A549 (cell line): Measurements from ENCODE around the gene HMG20B. TPM values are rescaled to one million over a fixed set of nuclear protein-coding genes. Genes with fewer than 3 reads are reported as not detected.

Experiments used
- ATAC-seq, 2 experiments: fragments of 200-7000 bp in 1 of 2; fragments of >200 bp in 1 of 2; cut with Nextera tagmentation in 1 of 2; cut with Tn5 transposase in 1 of 2; 3 replicates each; pipeline versions ENCODE4 v1.8.0 to v1.9.1; 2018 to 2020; ENCODE audit warnings: mild to moderate bottlenecking in 1 of 2, moderate library complexity in 1 of 2
- CTCF ChIA-PET: fragments of 300-600 bp; sonication (Branson Sonifier 250); formaldehyde crosslinking; extraction: SDS; loops from one replicate; lab custom pipeline; 2021; ENCODE audit warnings: antibody characterized with exemption, inconsistent platforms; lab: Yijun Ruan, JAX
- POLR2A ChIA-PET: fragments of 350-600 bp; formaldehyde crosslinking; extraction: SDS; loops from one replicate; lab custom pipeline; 2021; ENCODE audit warnings: antibody characterized with exemption, inconsistent platforms; lab: Yijun Ruan, JAX
- DNase-seq, 2 experiments: peaks; one replicate each; pipeline versions ENCODE4 v3.0.0 to v3.0.0-alpha.2; 2011 to 2016; ENCODE audit warnings: low read depth in 1 of 2, low spot score in 1 of 2
- FAIRE-seq: peaks from 2 replicates; lab custom pipeline; 2011; peaks lifted over from hg19 to GRCh38; lab: Jason Lieb, UNC
- H3K27ac ChIP-seq, 2 experiments: fragments of >200 bp; sonication (Bioruptor Twin); formaldehyde crosslinking; 3 replicates each; pipeline ENCODE4 v1.5.1; 2016 to 2017
- H3K4me1 ChIP-seq: fragments of >200 bp; sonication (Bioruptor Twin); formaldehyde crosslinking; 3 replicates; pipeline ENCODE4 v1.6.1; 2016
- H3K4me2 ChIP-seq: fragments of >200 bp; sonication (Bioruptor Twin); formaldehyde crosslinking; 3 replicates; pipeline ENCODE4 v1.6.1; 2016
- H3K4me3 ChIP-seq: fragments of >200 bp; sonication (Bioruptor Twin); formaldehyde crosslinking; 3 replicates; pipeline ENCODE4 v1.5.1; 2016
- H3K9me3 ChIP-seq: fragments of >200 bp; sonication (Bioruptor Twin); formaldehyde crosslinking; 3 replicates; pipeline ENCODE4 v1.6.1; 2016
- BHLHE40 ChIP-seq: IDR thresholded peaks from 2 replicates; pipeline ENCODE4 v1.6.1; 2012; ENCODE audit warnings: low read depth, low read length, inconsistent platforms
- CBX2 ChIP-seq: fragments of 200-600 bp; sonication (generic); IDR thresholded peaks from 2 replicates; pipeline ENCODE4 v1.6.1; 2016; ENCODE audit warnings: low read depth, mild to moderate bottlenecking, borderline replicate concordance
- CHD4 ChIP-seq: fragments of 200-600 bp; sonication (generic); IDR thresholded peaks from 2 replicates; pipeline ENCODE4 v1.6.1; 2016; ENCODE audit warnings: antibody characterized with exemption, mild to moderate bottlenecking, borderline replicate concordance
- CTCF ChIP-seq: fragments of >200 bp; sonication (Bioruptor Twin); formaldehyde crosslinking; IDR thresholded peaks from 3 replicates; pipeline ENCODE4 v1.5.1; 2016
- EHMT2 ChIP-seq: fragments of 200-600 bp; sonication (generic); IDR thresholded peaks from 2 replicates; pipeline ENCODE4 v1.6.1; 2016; ENCODE audit warnings: antibody characterized with exemption, low read depth, mild to moderate bottlenecking, moderate library complexity
- ESRRA ChIP-seq: fragments of 150-350 bp; IDR thresholded peaks from 2 replicates; pipeline ENCODE4 v1.6.1; 2014; ENCODE audit warnings: mild to moderate bottlenecking, low read length, borderline replicate concordance
- FOSB ChIP-seq: fragments of 250-450 bp; sonication (Bioruptor Pico); IDR thresholded peaks from 2 replicates; pipeline ENCODE4 v1.5.0; 2020; ENCODE audit warnings: mild to moderate bottlenecking, moderate library complexity
- HEYL ChIP-seq: fragments of 250-450 bp; sonication (Bioruptor Pico); IDR thresholded peaks from 2 replicates; pipeline ENCODE4 v1.8.0; 2021; ENCODE audit warnings: mild to moderate bottlenecking, moderate library complexity
- HOXA7 ChIP-seq: fragments of 250-450 bp; sonication (Bioruptor Pico); IDR thresholded peaks from 2 replicates; pipeline ENCODE4 v1.5.0; 2020; ENCODE audit warnings: mild to moderate bottlenecking, moderate library complexity
- HOXB13 ChIP-seq: fragments of 250-450 bp; sonication (Bioruptor Pico); IDR thresholded peaks from 2 replicates; pipeline ENCODE4 v1.5.0; 2020; ENCODE audit warnings: low read depth, mild to moderate bottlenecking, moderate library complexity
- JUN ChIP-seq, 2 experiments: fragments of >200 bp; sonication (Bioruptor Twin); formaldehyde crosslinking; IDR thresholded peaks; 2 replicates in 1 of 2; 3 replicates in 1 of 2; pipeline ENCODE4 v1.6.1; 2016 to 2017
- KDM1A ChIP-seq: fragments of 200-600 bp; sonication (generic); IDR thresholded peaks from 2 replicates; pipeline ENCODE4 v1.6.1; 2016; ENCODE audit warnings: low read depth, mild to moderate bottlenecking
- MYC ChIP-seq: IDR thresholded peaks from 2 replicates; pipeline ENCODE4 v1.6.1; 2012; ENCODE audit warnings: mild to moderate bottlenecking, inconsistent platforms, low read length, improper control_type of control experiment, borderline replicate concordance
- NFE2L2 ChIP-seq: fragments of 150-350 bp; conservative IDR thresholded peaks from 2 replicates; pipeline ENCODE4 v1.6.1; 2014; ENCODE audit warnings: low read length
- RARB ChIP-seq: fragments of 250-450 bp; sonication (Bioruptor Pico); IDR thresholded peaks from 2 replicates; pipeline ENCODE4 v1.8.0; 2021; ENCODE audit warnings: mild to moderate bottlenecking, moderate library complexity
- RNF2 ChIP-seq: fragments of 200-600 bp; sonication (generic); IDR thresholded peaks from 2 replicates; pipeline ENCODE4 v1.6.1; 2016; ENCODE audit warnings: low read depth, mild to moderate bottlenecking, antibody characterized with exemption, moderate library complexity, borderline replicate concordance
- SMC3 ChIP-seq: fragments of >200 bp; sonication (Bioruptor Twin); formaldehyde crosslinking; IDR thresholded peaks from 3 replicates; pipeline ENCODE4 v1.6.1; 2018; ENCODE audit warnings: inconsistent platforms
- TFCP2L1 ChIP-seq: fragments of 250-450 bp; sonication (Bioruptor Pico); IDR thresholded peaks from 2 replicates; pipeline ENCODE4 v1.5.0; 2021; ENCODE audit warnings: mild to moderate bottlenecking
- ZFP36 ChIP-seq: fragments of 450-650 bp; IDR thresholded peaks from 2 replicates; pipeline ENCODE4 v1.6.1; 2014; ENCODE audit warnings: borderline replicate concordance; ENCODE audit not compliant: partially characterized antibody
- WGBS: methylation state at CpG from one replicate; pipeline ENCODE4 v1.1.6; 2017; ENCODE audit errors: missing lambda C conversion rate; 5-methylcytosine and 5-hydroxymethylcytosine counted together
- polyA plus RNA-seq, 4 experiments: library from polyadenylated mRNA; depleted of rRNA in 3 of 4; stranded (reverse); fragments of >200 nt; fragmentation: RNase III in 1 of 4; extraction: RNeasy Plus Mini Kit Qiagen cat#74134 plus additional on column Dnase treatment in 1 of 4; gene quantifications; 2 replicates in 3 of 4; 3 replicates in 1 of 4; pipeline ENCODE4 v1.2.3, GENCODE V29; 2011 to 2017
- TF ChIP-seq, protein P1 (sequence below): IDR thresholded peaks from 2 replicates; pipeline ENCODE4 v1.6.1; 2012; ENCODE audit warnings: low read depth, borderline replicate concordance
- TF ChIP-seq, protein P2 (sequence below): fragments of 250-450 bp; sonication (Bioruptor Pico); IDR thresholded peaks from 2 replicates; pipeline ENCODE4 v1.5.0; 2020; ENCODE audit warnings: low read depth, mild to moderate bottlenecking, moderate library complexity
- TF ChIP-seq, protein P3 (sequence below): IDR thresholded peaks from 2 replicates; pipeline ENCODE4 v1.6.1; 2012
- TF ChIP-seq, protein P4 (sequence below): fragments of 250-450 bp; sonication (Bioruptor Pico); IDR thresholded peaks from 2 replicates; pipeline ENCODE4 v1.5.0; 2021; ENCODE audit warnings: mild to moderate bottlenecking, moderate library complexity, borderline replicate concordance

The HMG20B gene
- polyA plus RNA-seq, 2 of the 4 experiments (the other 2 are of a cell fraction) = 24.2 to 47.1 TPM

GRCh38 chr19:3609779-3610719 lies 37.3 kb downstream of the HMG20B start (continued):
- TF ChIP-seq NFE2L2 = no peak
- no peak for TF ChIP-seq EHMT2
- no peak for TF ChIP-seq SMC3
- TF ChIP-seq CHD4 = no peak
- no peak for TF ChIP-seq FOSB (CRISPR knock-in tag)
- TF ChIP-seq HEYL (CRISPR knock-in tag) = no peak
- TF ChIP-seq KDM1A = no peak
- no peak for TF ChIP-seq MYC
- no peak for TF ChIP-seq JUN (IDR thresholded peaks at IDR 0.05)

DNA sequence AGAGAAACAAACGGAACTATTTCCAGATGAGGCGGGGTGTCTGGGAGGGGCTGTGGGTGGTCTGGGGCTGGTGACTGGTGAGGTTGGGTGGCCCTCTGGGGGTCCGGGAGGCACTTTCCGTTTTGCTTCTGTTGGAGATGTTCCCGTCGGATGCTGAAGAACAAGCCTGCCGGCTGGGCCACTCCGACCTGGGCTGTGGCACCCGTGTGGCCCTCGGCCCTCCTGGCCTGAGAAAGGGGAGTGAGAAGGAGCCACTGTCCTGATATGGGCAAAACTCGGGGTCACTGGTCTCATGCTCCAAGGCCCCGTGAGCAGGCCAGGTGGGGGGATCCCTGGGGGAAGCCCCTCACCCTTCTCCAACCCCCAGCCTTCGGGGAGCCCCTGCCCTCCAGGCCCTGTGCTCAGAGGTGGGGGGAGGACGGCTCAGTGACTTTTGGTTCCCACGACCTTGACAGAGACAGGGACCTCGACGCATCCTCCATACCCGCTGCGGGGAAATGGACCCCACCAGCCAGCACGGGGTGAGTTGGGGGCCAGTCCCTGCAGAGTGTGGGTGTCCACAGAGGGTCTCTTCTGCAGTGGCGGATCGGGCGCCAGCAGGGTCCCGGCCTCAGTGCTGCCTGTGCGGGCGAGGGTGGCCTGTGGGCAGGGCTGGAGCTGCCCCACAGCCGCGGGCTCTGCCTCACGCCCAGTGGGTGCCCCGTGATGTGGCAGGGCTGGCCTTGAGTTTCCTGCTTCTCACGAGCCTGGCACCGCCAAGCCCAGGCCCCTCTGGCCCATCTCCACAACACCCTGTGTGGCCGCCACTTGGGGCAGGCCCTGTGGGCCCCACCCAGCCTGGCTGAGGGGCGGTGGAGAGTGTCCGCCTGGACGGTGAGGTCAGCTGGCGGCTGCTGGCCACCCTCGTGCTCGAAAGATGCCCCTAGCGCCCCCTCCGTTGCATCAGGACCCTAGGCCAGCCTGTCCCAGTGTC lies 38.3 kb downstream of the HMG20B start:
- POLR2A ChIA-PET = no interaction called here

More for the DNA sequence above, 38.3 kb downstream of the HMG20B start:
- H3K4me3 ChIP-seq = no peak overlapping the region
- no peak for FAIRE-seq
- H3K9me3 ChIP-seq = no peaks in the 10 kb centered on the region
- TF ChIP-seq RARB (no peak), HOXA7 (CRISPR knock-in tag) (no peak), JUN (IDR thresholded peaks at IDR 0.05) (no peak), BHLHE40 (no peak), TFCP2L1 (CRISPR knock-in tag) (no peak), HOXB13 (CRISPR knock-in tag) (no peak), ZFP36 (no peak), CBX2 (no peak), RNF2 (no peak), CHD4 (no peak), ESRRA (no peak), CTCF (no peak)
- TF ChIP-seq, protein P1, sequence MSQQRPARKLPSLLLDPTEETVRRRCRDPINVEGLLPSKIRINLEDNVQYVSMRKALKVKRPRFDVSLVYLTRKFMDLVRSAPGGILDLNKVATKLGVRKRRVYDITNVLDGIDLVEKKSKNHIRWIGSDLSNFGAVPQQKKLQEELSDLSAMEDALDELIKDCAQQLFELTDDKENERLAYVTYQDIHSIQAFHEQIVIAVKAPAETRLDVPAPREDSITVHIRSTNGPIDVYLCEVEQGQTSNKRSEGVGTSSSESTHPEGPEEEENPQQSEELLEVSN = no peak
- TF ChIP-seq, protein P2, sequence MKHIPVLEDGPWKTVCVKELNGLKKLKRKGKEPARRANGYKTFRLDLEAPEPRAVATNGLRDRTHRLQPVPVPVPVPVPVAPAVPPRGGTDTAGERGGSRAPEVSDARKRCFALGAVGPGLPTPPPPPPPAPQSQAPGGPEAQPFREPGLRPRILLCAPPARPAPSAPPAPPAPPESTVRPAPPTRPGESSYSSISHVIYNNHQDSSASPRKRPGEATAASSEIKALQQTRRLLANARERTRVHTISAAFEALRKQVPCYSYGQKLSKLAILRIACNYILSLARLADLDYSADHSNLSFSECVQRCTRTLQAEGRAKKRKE = no peak
- TF ChIP-seq, protein P3, sequence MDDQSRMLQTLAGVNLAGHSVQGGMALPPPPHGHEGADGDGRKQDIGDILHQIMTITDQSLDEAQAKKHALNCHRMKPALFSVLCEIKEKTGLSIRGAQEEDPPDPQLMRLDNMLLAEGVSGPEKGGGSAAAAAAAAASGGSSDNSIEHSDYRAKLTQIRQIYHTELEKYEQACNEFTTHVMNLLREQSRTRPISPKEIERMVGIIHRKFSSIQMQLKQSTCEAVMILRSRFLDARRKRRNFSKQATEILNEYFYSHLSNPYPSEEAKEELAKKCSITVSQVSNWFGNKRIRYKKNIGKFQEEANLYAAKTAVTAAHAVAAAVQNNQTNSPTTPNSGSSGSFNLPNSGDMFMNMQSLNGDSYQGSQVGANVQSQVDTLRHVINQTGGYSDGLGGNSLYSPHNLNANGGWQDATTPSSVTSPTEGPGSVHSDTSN = no peak
- TF ChIP-seq, protein P4, sequence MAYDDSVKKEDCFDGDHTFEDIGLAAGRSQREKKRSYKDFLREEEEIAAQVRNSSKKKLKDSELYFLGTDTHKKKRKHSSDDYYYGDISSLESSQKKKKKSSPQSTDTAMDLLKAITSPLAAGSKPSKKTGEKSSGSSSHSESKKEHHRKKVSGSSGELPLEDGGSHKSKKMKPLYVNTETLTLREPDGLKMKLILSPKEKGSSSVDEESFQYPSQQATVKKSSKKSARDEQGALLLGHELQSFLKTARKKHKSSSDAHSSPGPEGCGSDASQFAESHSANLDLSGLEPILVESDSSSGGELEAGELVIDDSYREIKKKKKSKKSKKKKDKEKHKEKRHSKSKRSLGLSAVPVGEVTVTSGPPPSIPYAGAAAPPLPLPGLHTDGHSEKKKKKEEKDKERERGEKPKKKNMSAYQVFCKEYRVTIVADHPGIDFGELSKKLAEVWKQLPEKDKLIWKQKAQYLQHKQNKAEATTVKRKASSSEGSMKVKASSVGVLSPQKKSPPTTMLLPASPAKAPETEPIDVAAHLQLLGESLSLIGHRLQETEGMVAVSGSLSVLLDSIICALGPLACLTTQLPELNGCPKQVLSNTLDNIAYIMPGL (CRISPR knock-in tag) = no peak
- no peak overlapping the region for H3K27ac ChIP-seq
- 85% methylated on average over 28 of the region's 41 CpGs for WGBS
- no peak for DNase-seq
- peaks cover 11% of the 10 kb centered on the region for H3K4me1 ChIP-seq
- CTCF ChIA-PET = interaction anchor here (1.5 to 2.6 kb wide), 2 partner anchors 7 to 11 kb away, joined by 4 to 12 read pairs; no protein-coding TSS in a partner anchor
- no peak for ATAC-seq
- H3K4me2 ChIP-seq = no peak overlapping the region
